MM.1S (cell line): ENCODE results near the gene CDC42EP2.

Experiments
- DNase-seq: peaks from one replicate; pipeline ENCODE4 v3.0.0-alpha.2; 2015
- H2AFZ ChIP-seq: fragments of 300-600 bp; sonication (generic); 2 replicates; pipeline ENCODE4 v1.6.0; 2016; ENCODE audit warnings: antibody characterized with exemption, low read length
- H3F3A ChIP-seq: fragments of 300-600 bp; sonication (generic); 2 replicates; pipeline ENCODE4 v1.6.1; 2016; ENCODE audit warnings: mild to moderate bottlenecking, antibody characterized with exemption, low read length, moderate library complexity, mixed read lengths; ENCODE audit not compliant: insufficient read depth
- H3K27ac ChIP-seq: fragments of 300-600 bp; sonication (generic); 2 replicates; pipeline ENCODE4 v1.5.1; 2016; ENCODE audit warnings: mild to moderate bottlenecking, low read length
- H3K27me3 ChIP-seq: fragments of 300-600 bp; sonication (generic); replicated peaks from 2 replicates; pipeline ENCODE4 v1.6.0; 2016; ENCODE audit warnings: low read length; ENCODE audit not compliant: insufficient read depth
- H3K36me3 ChIP-seq: fragments of 300-600 bp; sonication (generic); replicated peaks from 2 replicates; pipeline ENCODE4 v1.6.1; 2016; ENCODE audit warnings: mild to moderate bottlenecking, low read length, mixed read lengths; ENCODE audit not compliant: insufficient read depth
- H3K4me1 ChIP-seq: fragments of 300-600 bp; sonication (generic); 2 replicates; pipeline ENCODE4 v1.6.1; 2016; ENCODE audit warnings: low read length, mixed read lengths
- H3K4me2 ChIP-seq: fragments of 300-600 bp; sonication (generic); 2 replicates; pipeline ENCODE4 v1.6.0; 2016; ENCODE audit warnings: low read depth, low read length
- H3K4me3 ChIP-seq: fragments of 300-600 bp; sonication (generic); 2 replicates; pipeline ENCODE4 v1.5.1; 2016; ENCODE audit warnings: low read length, mixed read lengths
- H3K79me2 ChIP-seq: fragments of 300-600 bp; sonication (generic); 2 replicates; pipeline ENCODE4 v1.6.1; 2016; ENCODE audit warnings: mixed run types, low read length, mixed read lengths
- H3K9ac ChIP-seq: fragments of 300-600 bp; sonication (generic); 2 replicates; pipeline ENCODE4 v1.6.1; 2016; ENCODE audit warnings: low read length, mixed read lengths
- H3K9me2 ChIP-seq: fragments of 300-600 bp; sonication (generic); replicated peaks from 2 replicates; pipeline ENCODE4 v1.6.1; 2016; ENCODE audit warnings: mild to moderate bottlenecking, low read length, mixed read lengths; ENCODE audit not compliant: insufficient read depth
- H3K9me3 ChIP-seq: fragments of 300-600 bp; sonication (generic); replicated peaks from 2 replicates; pipeline ENCODE4 v1.6.1; 2016; ENCODE audit warnings: mild to moderate bottlenecking, low read length, mixed read lengths; ENCODE audit not compliant: insufficient read depth
- H4K20me1 ChIP-seq: fragments of 300-600 bp; sonication (generic); 2 replicates; pipeline ENCODE4 v1.6.1; 2016; ENCODE audit warnings: mild to moderate bottlenecking, low read length, moderate library complexity, mixed read lengths; ENCODE audit not compliant: insufficient read depth
- EZH2 ChIP-seq: fragments of 300-600 bp; sonication (generic); optimal IDR thresholded peaks from 2 replicates; pipeline ENCODE3; 2017; ENCODE audit warnings: low read depth, mild to moderate bottlenecking, antibody characterized with exemption, low read length, mixed read lengths
- EZH2phosphoT487 ChIP-seq: fragments of 300-600 bp; sonication (generic); IDR thresholded peaks from 2 replicates; pipeline ENCODE4 v1.6.1; 2018; ENCODE audit warnings: antibody characterized with exemption, low read length
- TF ChIP-seq, protein P1 (sequence below): fragments of 300-600 bp; sonication (generic); IDR thresholded peaks from 2 replicates; pipeline ENCODE4 v1.5.1; 2016; ENCODE audit warnings: antibody characterized with exemption, low read length, mixed read lengths

Gene CDC42EP2

DNA sequence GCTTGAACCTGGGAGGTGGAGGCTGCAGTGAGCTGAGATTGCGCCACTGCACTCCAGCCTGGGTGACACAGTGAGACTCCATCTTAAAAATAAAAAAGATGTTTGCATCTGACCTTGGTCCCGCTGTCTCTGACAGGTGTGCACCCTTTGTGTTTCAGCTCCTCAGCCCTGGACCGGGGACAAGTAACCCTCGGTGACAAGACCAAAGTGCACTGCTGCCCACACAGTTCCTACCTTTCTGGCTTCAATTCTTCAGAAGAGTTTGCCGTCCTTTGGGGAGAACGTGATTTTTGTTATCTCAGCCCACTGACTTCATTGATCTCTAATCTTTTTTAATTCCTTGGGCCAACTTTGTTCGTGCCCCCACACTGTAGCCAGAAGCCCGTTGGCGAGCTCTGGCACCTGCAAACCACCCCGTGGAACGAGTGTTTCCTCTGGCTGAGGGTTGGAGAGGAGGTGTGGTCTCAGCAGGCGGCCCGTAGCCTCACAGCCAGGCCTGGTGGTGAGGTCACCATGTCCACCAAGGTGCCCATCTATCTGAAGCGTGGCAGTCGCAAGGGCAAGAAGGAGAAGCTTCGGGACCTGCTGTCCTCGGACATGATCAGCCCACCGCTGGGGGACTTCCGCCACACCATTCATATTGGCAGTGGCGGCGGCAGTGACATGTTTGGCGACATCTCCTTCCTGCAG is 5.9 kb downstream of the CDC42EP2 start:
- TF ChIP-seq EZH2 (no peak), EZH2phosphoT487 (no peak)
- TF ChIP-seq, protein P1, sequence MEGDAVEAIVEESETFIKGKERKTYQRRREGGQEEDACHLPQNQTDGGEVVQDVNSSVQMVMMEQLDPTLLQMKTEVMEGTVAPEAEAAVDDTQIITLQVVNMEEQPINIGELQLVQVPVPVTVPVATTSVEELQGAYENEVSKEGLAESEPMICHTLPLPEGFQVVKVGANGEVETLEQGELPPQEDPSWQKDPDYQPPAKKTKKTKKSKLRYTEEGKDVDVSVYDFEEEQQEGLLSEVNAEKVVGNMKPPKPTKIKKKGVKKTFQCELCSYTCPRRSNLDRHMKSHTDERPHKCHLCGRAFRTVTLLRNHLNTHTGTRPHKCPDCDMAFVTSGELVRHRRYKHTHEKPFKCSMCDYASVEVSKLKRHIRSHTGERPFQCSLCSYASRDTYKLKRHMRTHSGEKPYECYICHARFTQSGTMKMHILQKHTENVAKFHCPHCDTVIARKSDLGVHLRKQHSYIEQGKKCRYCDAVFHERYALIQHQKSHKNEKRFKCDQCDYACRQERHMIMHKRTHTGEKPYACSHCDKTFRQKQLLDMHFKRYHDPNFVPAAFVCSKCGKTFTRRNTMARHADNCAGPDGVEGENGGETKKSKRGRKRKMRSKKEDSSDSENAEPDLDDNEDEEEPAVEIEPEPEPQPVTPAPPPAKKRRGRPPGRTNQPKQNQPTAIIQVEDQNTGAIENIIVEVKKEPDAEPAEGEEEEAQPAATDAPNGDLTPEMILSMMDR = no peak
- H3K9ac ChIP-seq = no peak overlapping the region
- H2AFZ ChIP-seq = no peak overlapping the region
- H3K9me2 ChIP-seq = no peaks in the 10 kb centered on the region
- H3K27ac ChIP-seq = no peak overlapping the region
- no peaks in the 10 kb centered on the region for H3K36me3 ChIP-seq
- no peak for DNase-seq
- no peaks in the 10 kb centered on the region for H3F3A ChIP-seq
- H3K27me3 ChIP-seq = no peaks in the 10 kb centered on the region; the same call in 1 of the 2 replicates
- H4K20me1 ChIP-seq = no peaks in the 10 kb centered on the region
- H3K4me1 ChIP-seq = no peaks in the 10 kb centered on the region
- H3K4me3 ChIP-seq = no peak overlapping the region
- H3K79me2 ChIP-seq = no peaks in the 10 kb centered on the region
- no peaks in the 10 kb centered on the region for H3K9me3 ChIP-seq
- H3K4me2 ChIP-seq = no peak overlapping the region

DNA sequence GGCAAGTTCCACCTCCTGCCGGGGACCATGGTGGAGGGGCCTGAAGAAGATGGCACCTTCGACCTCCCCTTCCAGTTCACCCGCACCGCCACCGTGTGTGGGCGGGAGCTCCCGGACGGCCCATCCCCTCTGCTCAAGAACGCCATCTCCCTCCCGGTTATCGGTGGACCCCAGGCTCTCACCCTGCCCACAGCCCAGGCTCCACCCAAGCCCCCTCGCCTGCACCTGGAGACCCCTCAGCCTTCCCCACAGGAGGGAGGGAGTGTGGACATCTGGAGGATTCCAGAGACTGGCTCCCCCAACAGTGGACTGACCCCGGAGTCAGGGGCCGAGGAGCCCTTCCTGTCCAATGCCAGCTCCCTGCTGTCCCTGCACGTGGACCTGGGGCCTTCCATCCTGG is 6.4 kb downstream of the CDC42EP2 start:
- no peak overlapping the region for H3K9ac ChIP-seq
- no peaks in the 10 kb centered on the region for H3K79me2 ChIP-seq

DNA sequence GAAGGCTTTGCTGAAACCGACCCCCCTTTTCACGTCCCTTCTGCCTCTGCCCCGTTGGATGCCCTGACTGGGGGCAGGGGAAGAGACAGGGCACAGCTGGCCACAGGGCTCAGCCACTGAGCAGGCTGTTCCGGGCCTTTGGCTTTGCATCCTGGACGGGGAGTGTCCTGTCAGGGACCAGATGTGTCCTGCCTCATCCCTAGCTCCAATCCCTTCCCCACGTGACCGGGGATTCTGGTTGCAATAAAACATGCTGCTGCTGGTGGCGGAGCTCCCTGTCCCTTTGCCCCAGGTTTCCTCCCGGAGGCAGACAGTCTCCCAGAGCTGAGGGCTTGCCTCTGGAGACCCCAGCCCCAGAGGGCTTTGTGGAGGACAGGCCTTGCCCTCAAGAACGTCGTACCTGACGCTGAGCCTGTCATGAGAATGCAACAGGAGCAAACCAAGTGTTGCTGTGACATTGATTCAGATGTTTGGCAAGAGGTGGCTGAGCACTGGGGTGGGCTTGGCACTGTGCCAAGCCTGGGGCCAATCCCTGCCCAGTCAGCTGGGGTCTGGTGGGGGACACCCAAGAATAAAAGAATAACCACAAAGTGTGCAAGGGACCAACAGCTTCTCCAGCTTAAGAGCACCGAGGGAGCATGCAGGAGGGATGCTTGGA is 7.3 kb downstream of the CDC42EP2 start:
- H3K9ac ChIP-seq = no peak overlapping the region
- no peaks in the 10 kb centered on the region for H4K20me1 ChIP-seq
- no peaks in the 10 kb centered on the region for H3K79me2 ChIP-seq
- no peak overlapping the region for H3K4me3 ChIP-seq
- TF ChIP-seq, protein P1 = no peak
- TF ChIP-seq EZH2phosphoT487 (no peak), EZH2 (no peak)
- H3K9me3 ChIP-seq = no peaks in the 10 kb centered on the region
- no peak overlapping the region for H3K27ac ChIP-seq
- no peak for DNase-seq
- no peaks in the 10 kb centered on the region for H3K36me3 ChIP-seq
- no peaks in the 10 kb centered on the region for H3K9me2 ChIP-seq
- H3F3A ChIP-seq = no peaks in the 10 kb centered on the region
- H2AFZ ChIP-seq = no peak overlapping the region
- no peak overlapping the region for H3K4me2 ChIP-seq
- no peaks in the 10 kb centered on the region for H3K4me1 ChIP-seq
- H3K27me3 ChIP-seq = no peaks in the 10 kb centered on the region

More for the DNA sequence above, 6.4 kb downstream of the CDC42EP2 start:
- Histone ChIP-seq H3K9me3 (no peaks in the 10 kb centered on the region), H3K36me3 (no peaks in the 10 kb centered on the region), H3K27me3 (no peaks in the 10 kb centered on the region; the same call in 1 of the 2 replicates), H3K27ac (no peak overlapping the region), H3K4me2 (no peak overlapping the region), H4K20me1 (no peaks in the 10 kb centered on the region), H2AFZ (no peak overlapping the region), H3K4me3 (no peak overlapping the region), H3F3A (no peaks in the 10 kb centered on the region), H3K9me2 (no peaks in the 10 kb centered on the region), H3K4me1 (no peaks in the 10 kb centered on the region)
- no peak for TF ChIP-seq EZH2phosphoT487
- no peak for TF ChIP-seq EZH2
- TF ChIP-seq, protein P1 = no peak
- DNase-seq = no peak
